Astrocyte (in vitro differentiated cells and primary cell): ENCODE measurements around the gene GPR26.

Experiments
- CTCF ChIP-seq: IDR thresholded peaks from 2 replicates; pipeline ENCODE4 v1.5.1; 2011; ENCODE audit warnings: low read depth, mild to moderate bottlenecking, inconsistent platforms, low read length, moderate library complexity; ENCODE audit not compliant: insufficient read depth
- EZH2 ChIP-seq: IDR thresholded peaks from 2 replicates; pipeline ENCODE4 v1.6.1; 2012; ENCODE audit warnings: mild to moderate bottlenecking, low read length, inconsistent platforms; ENCODE audit not compliant: insufficient read depth

- no peak for TF ChIP-seq CTCF
- TF ChIP-seq EZH2 = no peak
Measured at GRCh38 chr10:123635745-123636144, 30.4 kb upstream of the GPR26 start.
